Keratinocyte (primary cell): ENCODE measurements around the gene PBOV1. TPM values are rescaled to one million over a fixed set of nuclear protein-coding genes. Genes with fewer than 3 reads are reported as not detected.

Experiments used
- DNase-seq: peaks from one replicate; pipeline ENCODE4 v3.0.0-alpha.2; 2011; ENCODE audit warnings: low read depth, missing footprints, low spot score
- FAIRE-seq: peaks from 2 replicates; lab custom pipeline; 2011; peaks lifted over from hg19 to GRCh38; lab: Jason Lieb, UNC
- H2AFZ ChIP-seq: 2 replicates; pipeline ENCODE4 v1.6.0; 2012; ENCODE audit warnings: low read length, control low read depth, inconsistent platforms; ENCODE audit not compliant: control insufficient read depth
- H3K27ac ChIP-seq: 2 replicates; pipeline ENCODE4 v1.5.1; 2011; ENCODE audit warnings: low read length; ENCODE audit not compliant: control insufficient read depth, insufficient read depth
- H3K27me3 ChIP-seq: 3 replicates; pipeline ENCODE4 v1.6.0; 2011; ENCODE audit warnings: low read length; ENCODE audit not compliant: control insufficient read depth, insufficient read depth; ENCODE audit errors: extremely low read depth
- H3K36me3 ChIP-seq, 2 experiments: 2 replicates in 1 of 2; 3 replicates in 1 of 2; pipeline ENCODE4 v1.5.1; 2011; ENCODE audit warnings: low read length in 2 of 2, mild to moderate bottlenecking in 1 of 2; ENCODE audit not compliant: control insufficient read depth in 2 of 2, insufficient read depth in 2 of 2; ENCODE audit errors: extremely low read depth in 1 of 2
- H3K4me1 ChIP-seq: 3 replicates; pipeline ENCODE4 v1.5.1; 2011; ENCODE audit warnings: low read length; ENCODE audit not compliant: control insufficient read depth, insufficient read depth; ENCODE audit errors: extremely low read depth
- H3K4me2 ChIP-seq: 3 replicates; pipeline ENCODE4 v1.6.0; 2011; ENCODE audit warnings: low read depth, low read length; ENCODE audit not compliant: control insufficient read depth, insufficient read depth; ENCODE audit errors: extremely low read depth
- H3K4me3 ChIP-seq, 3 experiments: fragments of 200-600 bp in 1 of 3; sonication (generic) in 1 of 3; 2 replicates in 2 of 3; 3 replicates in 1 of 3; pipeline ENCODE4 v1.5.1; 2011 to 2016; ENCODE audit warnings: low read length in 3 of 3, mild to moderate bottlenecking in 3 of 3, control low read depth in 2 of 3, inconsistent platforms in 1 of 3, low read depth in 1 of 3, mixed read lengths in 1 of 3, mixed run types in 1 of 3, moderate library complexity in 1 of 3; ENCODE audit not compliant: control insufficient read depth in 2 of 3, insufficient read depth in 2 of 3; ENCODE audit errors: extremely low read depth in 1 of 3
- H3K79me2 ChIP-seq: 2 replicates; pipeline ENCODE4 v1.6.0; 2012; ENCODE audit warnings: low read length; ENCODE audit not compliant: control insufficient read depth, insufficient read depth
- H3K9ac ChIP-seq: 3 replicates; pipeline ENCODE4 v1.6.0; 2011; ENCODE audit warnings: low read length; ENCODE audit not compliant: control insufficient read depth, insufficient read depth; ENCODE audit errors: extremely low read depth
- H3K9me1 ChIP-seq: 3 replicates; pipeline ENCODE4 v1.6.0; 2011; ENCODE audit warnings: low read length; ENCODE audit not compliant: control insufficient read depth, insufficient read depth; ENCODE audit errors: extremely low read depth
- H3K9me3 ChIP-seq: 2 replicates; pipeline ENCODE4 v1.5.1; 2012; ENCODE audit warnings: low read depth, low read length; ENCODE audit not compliant: control insufficient read depth
- H4K20me1 ChIP-seq: 3 replicates; pipeline ENCODE4 v1.6.0; 2011; ENCODE audit warnings: low read length; ENCODE audit not compliant: control insufficient read depth, insufficient read depth; ENCODE audit errors: extremely low read depth
- CTCF ChIP-seq, 3 experiments: IDR thresholded peaks in 1 of 3; conservative IDR thresholded peaks in 1 of 3; optimal IDR thresholded peaks in 1 of 3; 2 replicates in 2 of 3; 3 replicates in 1 of 3; pipeline versions ENCODE3 to v1.5.1; 2011; ENCODE audit warnings: low read length in 3 of 3, mild to moderate bottlenecking in 3 of 3, moderate library complexity in 2 of 3, control low read depth in 1 of 3, inconsistent platforms in 1 of 3; ENCODE audit not compliant: insufficient read depth in 2 of 3; ENCODE audit errors: extremely low read depth in 1 of 3
- EZH2 ChIP-seq: IDR thresholded peaks from one replicate; pipeline ENCODE4 v1.6.1; 2012; ENCODE audit warnings: inconsistent platforms, mild to moderate bottlenecking, low read length, moderate library complexity
- dilution Hi-C: fragments of 300-500 bp; cut with MboI; formaldehyde crosslinking; loops from one replicate; pipeline ENCODE4 v1.7.0; 2020; ENCODE audit warnings: low sequenced_read_pairs; ENCODE audit not compliant: extremely low pct_ligation_motif_present
- polyA plus RNA-seq, 5 experiments: library from polyadenylated mRNA; depleted of rRNA in 3 of 5; stranded (reverse) in 3 of 5; stranded (forward) in 1 of 5; unstranded in 1 of 5; fragments of >200 nt; gene quantifications; 1 replicate in 1 of 5; 2 replicates in 3 of 5; 3 replicates in 1 of 5; pipeline versions ENCODE4 v1.2.1 to v1.2.3, GENCODE V29; 2011 to 2012; ENCODE audit warnings: missing spikeins in 2 of 5, low read depth in 1 of 5, low replicate concordance in 1 of 5

Gene PBOV1
- polyA plus RNA-seq, 1 donor (not counting 4 experiments of a cell fraction or from before 2014, with no cell fraction given): not detected

GRCh38 chr6:138255443-138255842, 37.2 kb upstream of the PBOV1 start:
- H4K20me1 ChIP-seq: no peaks in the 10 kb centered on the region
- no peak overlapping the region for H3K9ac ChIP-seq
- H3K27ac ChIP-seq: no peak overlapping the region
- no peak overlapping the region for H3K4me3 ChIP-seq
- H2AFZ ChIP-seq: no peak overlapping the region
- no peaks in the 10 kb centered on the region for H3K79me2 ChIP-seq
- H3K9me1 ChIP-seq: no peaks in the 10 kb centered on the region
- FAIRE-seq: no peak
- no peaks in the 10 kb centered on the region for H3K36me3 ChIP-seq
- no peaks in the 10 kb centered on the region for H3K9me3 ChIP-seq
- TF ChIP-seq CTCF (optimal IDR thresholded peaks at IDR 0.05 in 1 of 3, IDR thresholded peaks at IDR 0.05 in 1 of 3, conservative IDR thresholded peaks at IDR 0.05 in 1 of 3; ENCODE audit: extremely low read depth in 1 of 3, insufficient read depth in 2 of 3, low read length in 3 of 3) (no peak), EZH2 (no peak)
- DNase-seq: no peak
- no peaks in the 10 kb centered on the region for H3K27me3 ChIP-seq
- dilution Hi-C loops: no loop called here
- peaks cover 11% of the 10 kb centered on the region for H3K4me1 ChIP-seq
- H3K4me2 ChIP-seq: no peak overlapping the region

- peaks cover 14% of the 10 kb centered on the region for H3K4me1 ChIP-seq
- H3K27me3 ChIP-seq: no peaks in the 10 kb centered on the region
- H3K9ac ChIP-seq: no peak overlapping the region
- no peaks in the 10 kb centered on the region for H3K36me3 ChIP-seq
- H3K4me3 ChIP-seq: no peak overlapping the region
- H3K9me3 ChIP-seq: no peaks in the 10 kb centered on the region
- TF ChIP-seq CTCF (optimal IDR thresholded peaks at IDR 0.05 in 1 of 3, IDR thresholded peaks at IDR 0.05 in 1 of 3, conservative IDR thresholded peaks at IDR 0.05 in 1 of 3; ENCODE audit: extremely low read depth in 1 of 3, insufficient read depth in 2 of 3, low read length in 3 of 3): no peak
- TF ChIP-seq EZH2: no peak
- no peaks in the 10 kb centered on the region for H3K79me2 ChIP-seq
- no peak for FAIRE-seq
- no peaks in the 10 kb centered on the region for H3K9me1 ChIP-seq
- no peak overlapping the region for H3K27ac ChIP-seq
- no peak overlapping the region for H3K4me2 ChIP-seq
- dilution Hi-C loops: no loop called here
- H2AFZ ChIP-seq: no peak overlapping the region
- DNase-seq: no peak
- H4K20me1 ChIP-seq: no peaks in the 10 kb centered on the region
Measured at GRCh38 chr6:138253731-138254130, 35.4 kb upstream of the PBOV1 start.
